RWPE2 (cell line): ENCODE data around the gene CACNB1.

Experiments used
- ATAC-seq: fragments of 200-7000 bp; cut with Tn5 transposase; 3 replicates; pipeline ENCODE4 v1.9.1; 2021; ENCODE audit warnings: low read depth
- DNase-seq: peaks from one replicate; pipeline ENCODE4 v3.0.0-alpha.2; 2020; ENCODE audit warnings: low spot score
- H3K27ac ChIP-seq: fragments of 450-650 bp; 2 replicates; pipeline ENCODE4 v1.5.1; 2017; ENCODE audit warnings: mild to moderate bottlenecking; ENCODE audit not compliant: poor library complexity, severe bottlenecking
- H3K27me3 ChIP-seq: fragments of 250-450 bp; sonication (Bioruptor Pico); 2 replicates; pipeline ENCODE4 v1.5.1; 2021; ENCODE audit warnings: mild to moderate bottlenecking, moderate library complexity; ENCODE audit not compliant: insufficient read depth, poor library complexity, severe bottlenecking
- H3K36me3 ChIP-seq: fragments of 250-450 bp; sonication (Bioruptor Pico); 2 replicates; pipeline ENCODE4 v1.5.1; 2020; ENCODE audit warnings: low read depth, mild to moderate bottlenecking, moderate library complexity
- H3K4me1 ChIP-seq: fragments of 250-450 bp; sonication (Bioruptor Pico); 2 replicates; pipeline ENCODE4 v1.5.1; 2021; ENCODE audit warnings: mild to moderate bottlenecking, moderate library complexity; ENCODE audit not compliant: insufficient read depth, poor library complexity, severe bottlenecking
- H3K4me3 ChIP-seq: fragments of 250-450 bp; sonication (Bioruptor Pico); 2 replicates; pipeline ENCODE4 v1.5.1; 2021; ENCODE audit warnings: mild to moderate bottlenecking, moderate library complexity; ENCODE audit not compliant: severe bottlenecking
- H3K9me3 ChIP-seq: fragments of 250-450 bp; sonication (Bioruptor Pico); 2 replicates; pipeline ENCODE4 v1.5.1; 2021; ENCODE audit warnings: mild to moderate bottlenecking, moderate library complexity; ENCODE audit not compliant: severe bottlenecking
- TF ChIP-seq, protein P1 (sequence below): fragments of 450-650 bp; IDR thresholded peaks from one replicate; pipeline ENCODE4 v1.5.1; 2017; ENCODE audit warnings: mild to moderate bottlenecking, moderate library complexity; ENCODE audit not compliant: poor library complexity, severe bottlenecking

The CACNB1 gene

DNA sequence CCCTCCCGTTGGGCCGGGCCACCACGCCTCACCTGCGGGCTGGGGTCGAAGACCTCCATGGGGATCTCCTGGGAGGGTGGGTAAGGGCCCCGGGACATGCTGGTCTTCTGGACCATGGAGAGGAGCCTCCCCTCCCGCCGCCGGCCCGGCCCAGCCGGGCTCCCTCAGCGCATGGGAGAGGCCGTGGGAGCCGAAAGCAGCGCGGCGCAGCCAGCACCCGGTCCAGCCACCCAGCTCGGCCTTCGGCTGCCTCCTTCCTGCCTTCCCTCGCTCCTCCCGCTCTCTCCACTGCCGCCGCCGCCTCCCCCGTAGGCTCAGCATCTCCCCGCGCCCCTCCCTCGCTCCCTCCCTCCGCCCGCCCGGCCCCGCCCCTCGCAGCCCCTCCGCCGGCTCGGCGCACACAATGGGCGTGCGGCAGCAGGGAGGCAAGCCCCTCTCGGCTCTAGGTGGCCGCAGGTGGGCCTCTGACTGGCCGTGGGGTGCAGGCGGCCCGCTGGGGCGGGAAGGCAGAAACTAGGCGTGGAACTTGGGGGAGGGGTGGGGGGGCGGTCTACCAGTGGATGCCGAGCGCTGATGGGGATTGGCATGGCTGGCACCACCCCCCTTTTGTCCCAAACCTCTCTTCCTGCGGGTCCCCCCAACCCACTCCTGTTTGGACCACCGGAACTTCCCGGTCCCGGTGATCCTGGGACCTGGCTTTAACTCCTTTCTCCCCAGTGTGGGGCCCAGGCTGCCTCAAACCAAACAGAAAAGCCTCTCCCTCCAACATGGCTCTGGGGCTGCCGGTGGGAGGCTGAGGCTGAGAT is at the start of gene CACNB1:
Gene CACNB1, minus strand, starts transcription at position 290 of the 806 bp plus-strand sequence. Its CDS starts 174 bp downstream, at position 116.
- Histone ChIP-seq H3K27ac (peak within 1 kb of the TSS; percentile 78), H3K4me1 (peaks cover 6% of the 10 kb centered on the region), H3K4me3 (peak within 1 kb of the TSS; percentile 64), H3K36me3 (peaks cover 39% of the 10 kb centered on the region), H3K27me3 (no peaks in the 10 kb centered on the region), H3K9me3 (no peaks in the 10 kb centered on the region)
- TF ChIP-seq, protein P1, sequence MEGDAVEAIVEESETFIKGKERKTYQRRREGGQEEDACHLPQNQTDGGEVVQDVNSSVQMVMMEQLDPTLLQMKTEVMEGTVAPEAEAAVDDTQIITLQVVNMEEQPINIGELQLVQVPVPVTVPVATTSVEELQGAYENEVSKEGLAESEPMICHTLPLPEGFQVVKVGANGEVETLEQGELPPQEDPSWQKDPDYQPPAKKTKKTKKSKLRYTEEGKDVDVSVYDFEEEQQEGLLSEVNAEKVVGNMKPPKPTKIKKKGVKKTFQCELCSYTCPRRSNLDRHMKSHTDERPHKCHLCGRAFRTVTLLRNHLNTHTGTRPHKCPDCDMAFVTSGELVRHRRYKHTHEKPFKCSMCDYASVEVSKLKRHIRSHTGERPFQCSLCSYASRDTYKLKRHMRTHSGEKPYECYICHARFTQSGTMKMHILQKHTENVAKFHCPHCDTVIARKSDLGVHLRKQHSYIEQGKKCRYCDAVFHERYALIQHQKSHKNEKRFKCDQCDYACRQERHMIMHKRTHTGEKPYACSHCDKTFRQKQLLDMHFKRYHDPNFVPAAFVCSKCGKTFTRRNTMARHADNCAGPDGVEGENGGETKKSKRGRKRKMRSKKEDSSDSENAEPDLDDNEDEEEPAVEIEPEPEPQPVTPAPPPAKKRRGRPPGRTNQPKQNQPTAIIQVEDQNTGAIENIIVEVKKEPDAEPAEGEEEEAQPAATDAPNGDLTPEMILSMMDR = no peak
- peak; percentile 77 for ATAC-seq
- peak; percentile 83 for DNase-seq

DNA sequence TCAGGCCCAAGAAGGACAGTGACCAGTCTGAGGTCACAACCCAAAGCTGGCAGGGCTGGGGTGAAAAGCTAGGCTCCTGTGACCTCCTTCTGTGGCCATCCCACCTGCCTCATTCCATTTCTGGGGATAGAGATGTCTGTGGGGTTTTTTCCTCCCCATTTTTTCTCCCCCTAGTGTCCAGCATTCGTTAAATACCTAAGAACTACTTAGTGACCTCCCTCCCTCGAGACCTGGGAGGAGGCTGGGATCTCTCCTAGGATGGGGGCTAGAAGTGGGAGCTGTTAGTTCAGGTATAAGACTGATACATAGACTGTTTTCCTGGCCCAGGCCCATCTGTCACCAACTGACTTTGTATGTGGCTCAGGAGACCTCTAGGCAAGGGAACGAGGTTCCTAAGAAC is 48.8 kb upstream of the CACNB1 start:
- Histone ChIP-seq H3K27ac (no peak overlapping the region), H3K9me3 (no peaks in the 10 kb centered on the region), H3K27me3 (no peaks in the 10 kb centered on the region), H3K4me3 (no peak overlapping the region), H3K4me1 (peaks cover 8% of the 10 kb centered on the region), H3K36me3 (no peaks in the 10 kb centered on the region)
- ATAC-seq (no peak), DNase-seq (no peak)
- TF ChIP-seq, protein P1 = no peak

DNA sequence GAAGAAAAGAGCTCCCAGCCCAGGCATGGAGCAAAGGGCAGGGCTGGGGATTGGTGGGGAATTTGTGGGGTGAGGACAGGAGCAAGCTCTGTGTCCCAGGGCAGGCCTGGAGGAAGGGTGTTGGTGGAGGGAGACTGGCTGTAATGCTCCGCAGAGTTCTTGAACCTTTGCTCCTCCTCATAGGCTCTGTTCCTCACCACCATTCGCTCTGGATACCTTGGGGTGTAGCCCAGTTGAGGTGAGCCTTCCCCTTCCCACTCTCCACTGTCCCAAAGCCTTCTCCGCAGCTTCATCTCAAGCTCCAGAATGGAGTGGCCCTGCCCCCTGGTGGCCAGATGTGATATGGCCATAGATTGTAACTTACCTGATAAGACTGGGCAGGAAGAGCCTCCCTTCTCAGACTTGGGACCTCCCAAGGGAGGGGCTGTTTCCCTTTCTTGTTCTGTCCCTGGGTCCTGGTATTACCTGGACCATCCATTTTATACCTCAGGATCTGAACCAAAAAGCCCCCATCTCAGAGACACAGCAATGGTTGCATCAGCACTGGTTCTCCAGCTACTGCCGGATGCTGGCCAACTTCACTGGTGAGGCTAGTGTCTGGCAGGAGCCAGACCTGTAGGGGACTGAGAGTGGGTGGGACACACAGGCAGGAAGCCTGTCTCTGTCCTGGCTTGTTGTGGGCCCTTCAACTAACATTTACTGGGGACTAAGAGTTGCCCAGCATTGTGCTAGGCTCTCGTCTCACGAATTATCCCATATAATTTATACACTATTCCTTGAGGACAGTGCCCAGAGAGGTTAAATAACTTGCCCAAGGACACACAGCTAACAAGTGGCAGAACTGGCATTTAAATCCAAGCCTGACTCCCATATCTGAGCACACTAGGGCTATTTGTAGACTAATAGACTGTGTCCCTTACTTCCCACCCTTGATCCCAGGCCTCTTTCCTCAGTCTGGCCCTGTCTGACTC is 47.4 kb upstream of the CACNB1 start:
- ATAC-seq = peak; percentile 83
- DNase-seq = peak; percentile 71
- H3K27ac ChIP-seq = no peak overlapping the region
- no peaks in the 10 kb centered on the region for H3K27me3 ChIP-seq
- H3K36me3 ChIP-seq = no peaks in the 10 kb centered on the region
- H3K9me3 ChIP-seq = no peaks in the 10 kb centered on the region
- peaks cover 8% of the 10 kb centered on the region for H3K4me1 ChIP-seq
- no peak overlapping the region for H3K4me3 ChIP-seq
- TF ChIP-seq, protein P1 = peak; percentile 95

DNA sequence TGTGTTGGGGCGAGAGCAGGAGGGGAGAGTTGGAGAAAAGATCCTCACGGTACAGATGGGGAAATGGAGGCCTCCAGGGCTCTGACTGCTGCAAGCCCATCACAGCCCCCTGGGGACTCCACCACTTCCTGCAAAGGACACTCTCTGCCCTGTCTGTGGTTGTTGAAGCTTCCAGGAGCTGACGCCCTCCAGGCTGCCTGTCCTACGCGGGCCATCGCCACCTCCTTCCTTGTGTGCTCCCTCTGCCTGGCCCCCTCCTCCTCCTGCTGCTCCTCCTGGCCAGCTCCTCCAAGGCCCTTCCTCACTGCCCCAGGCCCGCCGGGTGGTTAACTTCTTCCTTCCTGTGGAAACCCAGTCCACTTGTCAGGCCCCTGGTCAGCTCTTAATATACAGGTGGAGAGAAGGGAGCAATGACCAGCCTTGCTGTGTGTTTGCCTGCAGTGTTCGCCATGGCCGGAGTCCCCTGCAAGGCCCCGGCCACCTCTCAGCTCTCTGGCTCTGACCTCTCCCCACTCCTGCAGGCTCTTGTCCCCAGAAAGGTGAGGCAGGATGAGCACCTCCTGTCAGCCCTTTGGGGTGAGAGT is 46.6 kb upstream of the CACNB1 start:
- Histone ChIP-seq H3K27ac (no peak overlapping the region), H3K27me3 (no peaks in the 10 kb centered on the region), H3K36me3 (no peaks in the 10 kb centered on the region), H3K9me3 (no peaks in the 10 kb centered on the region), H3K4me1 (peaks cover 8% of the 10 kb centered on the region), H3K4me3 (no peak overlapping the region)
- TF ChIP-seq, protein P1 = no peak
- DNase-seq (no peak), ATAC-seq (no peak)
